Mesenchymal stem cell (in vitro differentiated cells and primary cell): ENCODE measurements around the gene SCN1A.

Source experiments
- DNase-seq: peaks from one replicate; pipeline ENCODE4 v3.0.0-alpha.2; 2013
- H2AFZ ChIP-seq: one replicate; pipeline ENCODE4 v1.6.1; 2013; ENCODE audit warnings: low read depth, mild to moderate bottlenecking, control low read depth, inconsistent platforms, low read length, moderate library complexity
- H2AK5ac ChIP-seq: 2 replicates; pipeline ENCODE4 v1.6.1; 2013; ENCODE audit warnings: low read length, moderate library complexity, mild to moderate bottlenecking, inconsistent platforms; ENCODE audit not compliant: severe bottlenecking
- H2BK120ac ChIP-seq: one replicate; pipeline ENCODE4 v1.6.1; 2013; ENCODE audit warnings: low read depth, mild to moderate bottlenecking, inconsistent platforms, low read length, moderate library complexity
- H2BK12ac ChIP-seq, 2 experiments: one replicate each; pipeline ENCODE4 v1.6.1; 2013; ENCODE audit warnings: inconsistent platforms in 2 of 2, low read length in 2 of 2, mild to moderate bottlenecking in 2 of 2, moderate library complexity in 2 of 2, control low read depth in 1 of 2
- H2BK15ac ChIP-seq: one replicate; pipeline ENCODE4 v1.6.1; 2013; ENCODE audit warnings: mild to moderate bottlenecking, low read depth, inconsistent platforms; ENCODE audit not compliant: poor library complexity, severe bottlenecking
- H2BK5ac ChIP-seq: 2 replicates; pipeline ENCODE4 v1.6.1; 2013; ENCODE audit warnings: low read depth, mild to moderate bottlenecking, low read length, control low read depth, inconsistent platforms; ENCODE audit not compliant: poor library complexity, severe bottlenecking
- H3K14ac ChIP-seq, 2 experiments: one replicate each; pipeline ENCODE4 v1.6.1; 2013; ENCODE audit warnings: inconsistent platforms in 2 of 2, low read length in 2 of 2, control low read depth in 1 of 2, mild to moderate bottlenecking in 1 of 2, moderate library complexity in 1 of 2
- H3K18ac ChIP-seq, 2 experiments: one replicate each; pipeline ENCODE4 v1.6.1; 2013; ENCODE audit warnings: inconsistent platforms in 2 of 2, low read length in 2 of 2, control low read depth in 1 of 2, low read depth in 1 of 2, mild to moderate bottlenecking in 1 of 2
- H3K23ac ChIP-seq, 2 experiments: one replicate each; pipeline ENCODE4 v1.6.1; 2013; ENCODE audit warnings: inconsistent platforms in 2 of 2, low read length in 2 of 2, mild to moderate bottlenecking in 2 of 2, moderate library complexity in 2 of 2, control low read depth in 1 of 2
- H3K27ac ChIP-seq: 2 replicates; pipeline ENCODE4 v1.5.1; 2013; ENCODE audit warnings: mild to moderate bottlenecking, moderate library complexity, low read length, control low read depth, inconsistent platforms; ENCODE audit not compliant: poor library complexity, severe bottlenecking
- H3K27me3 ChIP-seq, 2 experiments: 2 replicates each; pipeline versions ENCODE4 v1.6.1 to v1.7.0; 2013; ENCODE audit warnings: low read length in 2 of 2, mild to moderate bottlenecking in 2 of 2, moderate library complexity in 2 of 2, control low read depth in 1 of 2, inconsistent platforms in 1 of 2; ENCODE audit not compliant: control insufficient read depth in 1 of 2, insufficient read depth in 1 of 2
- H3K36me3 ChIP-seq, 2 experiments: 2 replicates each; pipeline versions ENCODE4 v1.6.1 to v1.7.0; 2013; ENCODE audit warnings: low read length in 2 of 2, control low read depth in 1 of 2, inconsistent platforms in 1 of 2, low read depth in 1 of 2, mild to moderate bottlenecking in 1 of 2; ENCODE audit not compliant: insufficient read depth in 2 of 2, control insufficient read depth in 1 of 2
- H3K4ac ChIP-seq, 2 experiments: one replicate each; pipeline ENCODE4 v1.6.1; 2013; ENCODE audit warnings: inconsistent platforms in 2 of 2, low read length in 2 of 2, mild to moderate bottlenecking in 2 of 2, moderate library complexity in 2 of 2, control low read depth in 1 of 2, low read depth in 1 of 2
- H3K4me1 ChIP-seq: 2 replicates; pipeline ENCODE4 v1.6.1; 2013; ENCODE audit warnings: low read depth, low read length, control low read depth; ENCODE audit not compliant: control insufficient read depth, insufficient read depth
- H3K4me2 ChIP-seq: 2 replicates; pipeline ENCODE4 v1.6.1; 2013; ENCODE audit warnings: low read length, mild to moderate bottlenecking, inconsistent platforms; ENCODE audit not compliant: poor library complexity, severe bottlenecking
- H3K4me3 ChIP-seq, 2 experiments: 2 replicates each; pipeline versions ENCODE4 v1.5.1 to v1.7.0; 2013; ENCODE audit warnings: low read length in 2 of 2, mild to moderate bottlenecking in 2 of 2, control low read depth in 1 of 2, low read depth in 1 of 2; ENCODE audit not compliant: insufficient read depth in 1 of 2
- H3K79me1 ChIP-seq: replicated peaks from 2 replicates; pipeline ENCODE4 v1.6.1; 2013; ENCODE audit warnings: mild to moderate bottlenecking, control low read depth, low read length, inconsistent platforms; ENCODE audit not compliant: poor library complexity, severe bottlenecking
- H3K9ac ChIP-seq: 2 replicates; pipeline ENCODE4 v1.7.0; 2013; ENCODE audit warnings: mild to moderate bottlenecking, low read length, moderate library complexity
- H3K9me3 ChIP-seq: 2 replicates; pipeline ENCODE4 v1.7.0; 2013; ENCODE audit warnings: mild to moderate bottlenecking, low read length; ENCODE audit not compliant: control insufficient read depth
- H4K8ac ChIP-seq: one replicate; pipeline ENCODE4 v1.6.1; 2013; ENCODE audit warnings: inconsistent platforms, mild to moderate bottlenecking, low read length, moderate library complexity
- H4K91ac ChIP-seq: one replicate; pipeline ENCODE4 v1.6.1; 2013; ENCODE audit warnings: mild to moderate bottlenecking, low read length, inconsistent platforms
- WGBS: methylation state at CpG from one replicate; pipeline ENCODE4 v1.1.7; 2013; ENCODE audit warnings: mixed read lengths; 5-methylcytosine and 5-hydroxymethylcytosine counted together

Gene SCN1A

DNA sequence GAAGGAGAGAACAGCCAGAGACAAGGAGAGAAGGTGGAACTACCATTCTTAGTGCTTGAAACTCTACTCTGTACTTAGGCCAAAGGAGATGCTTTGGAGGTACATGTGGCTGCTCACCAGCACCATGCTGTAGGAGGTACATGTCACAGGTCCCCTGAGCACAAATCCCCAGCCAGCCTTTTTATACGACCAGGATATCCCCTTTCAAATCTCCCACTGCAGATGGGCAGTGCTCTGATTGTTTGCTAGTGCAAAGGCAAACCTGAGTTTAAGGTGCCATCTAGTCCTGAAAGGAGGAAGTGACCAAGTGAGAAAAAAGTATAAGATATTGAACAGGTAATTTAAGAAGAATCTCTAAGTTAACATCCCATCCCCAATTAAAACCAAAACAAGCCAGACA lies 157.2 kb downstream of the SCN1A start:
- H3K23ac ChIP-seq = no peak overlapping the region
- H2BK120ac ChIP-seq = no peak overlapping the region
- H3K27ac ChIP-seq = no peak overlapping the region
- DNase-seq = no peak
- no peak overlapping the region for H2AFZ ChIP-seq
- H2BK15ac ChIP-seq = no peak overlapping the region
- H3K9me3 ChIP-seq = no peaks in the 10 kb centered on the region
- no peaks in the 10 kb centered on the region for H3K4me1 ChIP-seq
- no peak overlapping the region for H3K18ac ChIP-seq
- no peak overlapping the region for H3K4ac ChIP-seq
- no peaks in the 10 kb centered on the region for H3K79me1 ChIP-seq
- H3K9ac ChIP-seq = no peak overlapping the region
- peak overlapping the region in 1 of 2 experiments; percentile 41 for H3K14ac ChIP-seq
- no CpG with 5 or more reads among the region's 1 CpG for WGBS
- no peaks in the 10 kb centered on the region for H3K27me3 ChIP-seq
- no peak overlapping the region for H2AK5ac ChIP-seq
- H4K91ac ChIP-seq = no peak overlapping the region
- H4K8ac ChIP-seq = no peak overlapping the region
- no peaks in the 10 kb centered on the region for H3K36me3 ChIP-seq
- H3K4me2 ChIP-seq = no peak overlapping the region
- no peak overlapping the region for H2BK5ac ChIP-seq
- H2BK12ac ChIP-seq = no peak overlapping the region
- H3K4me3 ChIP-seq = no peak overlapping the region

DNA sequence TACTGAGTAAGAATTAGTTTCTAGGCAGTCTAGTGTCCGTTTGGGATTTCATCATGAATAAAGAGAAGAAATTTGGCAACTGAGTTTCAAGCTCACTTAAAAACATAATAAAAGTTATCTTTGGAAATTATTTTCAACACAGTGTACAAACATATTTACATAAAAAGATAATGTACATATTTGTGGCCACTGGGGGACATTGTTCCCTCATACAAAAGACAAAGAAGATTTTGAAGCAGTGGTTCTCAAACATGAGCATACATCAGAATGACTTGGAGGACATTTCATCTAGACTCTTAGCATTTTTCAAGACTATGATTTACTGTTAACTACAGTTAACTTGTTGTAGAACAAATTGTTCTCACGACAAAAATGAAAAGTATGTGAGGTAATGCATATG lies 158.6 kb downstream of the SCN1A start:
- WGBS = no CpG with 5 or more reads among the region's 2 CpGs
- Histone ChIP-seq H3K23ac (no peak overlapping the region), H4K8ac (no peak overlapping the region), H2BK120ac (no peak overlapping the region), H3K9me3 (no peaks in the 10 kb centered on the region), H3K4me2 (no peak overlapping the region), H2BK12ac (no peak overlapping the region), H2BK5ac (no peak overlapping the region), H3K4ac (no peak overlapping the region), H3K14ac (no peak overlapping the region), H2BK15ac (no peak overlapping the region), H3K27ac (no peak overlapping the region), H3K79me1 (no peaks in the 10 kb centered on the region), H2AK5ac (no peak overlapping the region), H3K36me3 (no peaks in the 10 kb centered on the region), H3K4me3 (no peak overlapping the region), H3K27me3 (no peaks in the 10 kb centered on the region), H2AFZ (no peak overlapping the region), H4K91ac (no peak overlapping the region), H3K4me1 (no peaks in the 10 kb centered on the region), H3K9ac (no peak overlapping the region), H3K18ac (no peak overlapping the region)
- no peak for DNase-seq

- no peak overlapping the region for H3K4ac ChIP-seq
- no peak overlapping the region for H2BK5ac ChIP-seq
- no peak overlapping the region for H3K4me2 ChIP-seq
- H3K14ac ChIP-seq = no peak overlapping the region
- H3K36me3 ChIP-seq = no peaks in the 10 kb centered on the region
- no peak overlapping the region for H4K8ac ChIP-seq
- H2BK12ac ChIP-seq = no peak overlapping the region
- no peaks in the 10 kb centered on the region for H3K4me1 ChIP-seq
- no peak overlapping the region for H2BK120ac ChIP-seq
- no peak for DNase-seq
- no peak overlapping the region for H3K23ac ChIP-seq
- H3K27ac ChIP-seq = no peak overlapping the region
- 78% methylated on average over 3 of the region's 3 CpGs for WGBS
- H3K79me1 ChIP-seq = no peaks in the 10 kb centered on the region
- no peaks in the 10 kb centered on the region for H3K27me3 ChIP-seq
- no peak overlapping the region for H2AFZ ChIP-seq
- no peak overlapping the region for H3K9ac ChIP-seq
- H3K4me3 ChIP-seq = no peak overlapping the region
- H4K91ac ChIP-seq = no peak overlapping the region
- H2BK15ac ChIP-seq = no peak overlapping the region
- H2AK5ac ChIP-seq = no peak overlapping the region
- H3K18ac ChIP-seq = no peak overlapping the region
- H3K9me3 ChIP-seq = no peaks in the 10 kb centered on the region
Observed at GRCh38 chr2:165967746-165968145, 160.1 kb downstream of the SCN1A start.

DNA sequence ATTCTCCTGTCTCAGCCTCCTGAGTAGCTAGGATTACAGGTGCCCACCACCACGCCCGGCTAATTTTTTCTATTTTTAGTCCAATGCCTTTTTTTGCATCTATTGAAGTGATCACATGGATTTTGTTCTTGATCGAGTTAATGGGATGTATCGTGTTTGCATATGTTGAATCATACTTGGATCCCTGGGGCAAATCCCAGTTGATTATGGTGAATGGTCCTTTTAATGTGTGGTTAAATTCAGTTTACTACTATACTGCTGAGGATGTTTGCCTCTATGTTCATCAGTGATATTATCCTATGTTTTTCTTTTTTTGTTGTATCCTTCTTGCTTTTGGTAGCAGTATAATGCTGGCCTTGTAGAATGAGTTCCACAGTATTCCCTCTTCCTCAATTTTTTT lies 166.0 kb downstream of the SCN1A start:
- no peak overlapping the region for H3K4me2 ChIP-seq
- no peak overlapping the region for H2BK5ac ChIP-seq
- WGBS = 91% methylated on average over 4 of the region's 4 CpGs
- H4K91ac ChIP-seq = no peak overlapping the region
- H3K4me1 ChIP-seq = no peaks in the 10 kb centered on the region
- no peak overlapping the region for H3K4ac ChIP-seq
- no peak overlapping the region for H3K23ac ChIP-seq
- no peak overlapping the region for H2AK5ac ChIP-seq
- H2BK15ac ChIP-seq = no peak overlapping the region
- H3K18ac ChIP-seq = no peak overlapping the region
- no peak for DNase-seq
- peaks cover 0 to 2% of the 10 kb centered on the region in 2 experiments for H3K36me3 ChIP-seq
- H3K27me3 ChIP-seq = no peaks in the 10 kb centered on the region
- no peak overlapping the region for H2AFZ ChIP-seq
- no peak overlapping the region for H2BK12ac ChIP-seq
- no peak overlapping the region for H3K9ac ChIP-seq
- H3K9me3 ChIP-seq = no peaks in the 10 kb centered on the region
- no peaks in the 10 kb centered on the region for H3K79me1 ChIP-seq
- H4K8ac ChIP-seq = no peak overlapping the region
- H3K27ac ChIP-seq = no peak overlapping the region
- H3K4me3 ChIP-seq = no peak overlapping the region
- H3K14ac ChIP-seq = no peak overlapping the region
- H2BK120ac ChIP-seq = no peak overlapping the region
